Fibroblast of lung (primary cell): ENCODE data around the gene SPOCK1. TPM values are rescaled to one million over a fixed set of nuclear protein-coding genes. Genes with fewer than 3 reads are reported as not detected.

Experiments
- DNase-seq, 2 donors: peaks; one replicate each; pipeline versions ENCODE4 v3.0.0 to v3.0.0-alpha.2; 2010; ENCODE audit warnings: low read depth in 2 of 2
- H2AFZ ChIP-seq: 2 replicates; pipeline ENCODE4 v1.5.1; 2012; ENCODE audit warnings: low read length, control low read depth, inconsistent platforms
- H3K27ac ChIP-seq: 2 replicates; pipeline ENCODE4 v1.5.1; 2011; ENCODE audit warnings: low read length, control low read depth; ENCODE audit not compliant: insufficient read depth
- H3K27me3 ChIP-seq: 2 replicates; pipeline ENCODE4 v1.5.1; 2011; ENCODE audit warnings: mild to moderate bottlenecking, low read length; ENCODE audit not compliant: control insufficient read depth, insufficient read depth
- H3K36me3 ChIP-seq: 2 replicates; pipeline ENCODE4 v1.5.1; 2011; ENCODE audit warnings: low read length; ENCODE audit not compliant: control insufficient read depth, insufficient read depth
- H3K4me1 ChIP-seq: 2 replicates; pipeline ENCODE4 v1.5.1; 2011; ENCODE audit warnings: low read length; ENCODE audit not compliant: control insufficient read depth, insufficient read depth; ENCODE audit errors: extremely low read depth
- H3K4me2 ChIP-seq: 2 replicates; pipeline ENCODE4 v1.5.1; 2011; ENCODE audit warnings: low read length, control low read depth; ENCODE audit not compliant: insufficient read depth; ENCODE audit errors: extremely low read depth
- H3K4me3 ChIP-seq, 4 experiments: fragments of 200-600 bp in 1 of 4; sonication (generic) in 1 of 4; replicated peaks in 1 of 4; 2 replicates each; pipeline ENCODE4 v1.5.1; 2011 to 2016; ENCODE audit warnings: low read length in 4 of 4, low read depth in 3 of 4, mild to moderate bottlenecking in 3 of 4, control low read depth in 2 of 4, inconsistent platforms in 1 of 4, mixed read lengths in 1 of 4; ENCODE audit not compliant: insufficient read depth in 1 of 4; ENCODE audit errors: control extremely low read depth in 1 of 4
- H3K79me2 ChIP-seq: 2 replicates; pipeline ENCODE4 v1.5.1; 2012; ENCODE audit warnings: mild to moderate bottlenecking, low read length, inconsistent platforms; ENCODE audit not compliant: control insufficient read depth, insufficient read depth
- H3K9ac ChIP-seq: 2 replicates; pipeline ENCODE4 v1.5.1; 2011; ENCODE audit warnings: mild to moderate bottlenecking, low read length, control low read depth; ENCODE audit not compliant: insufficient read depth
- H3K9me3 ChIP-seq: 2 replicates; pipeline ENCODE4 v1.5.1; 2012; ENCODE audit warnings: low read depth, low read length; ENCODE audit not compliant: control insufficient read depth, insufficient read depth
- H4K20me1 ChIP-seq: 2 replicates; pipeline ENCODE4 v1.5.1; 2011; ENCODE audit warnings: low read length; ENCODE audit not compliant: control insufficient read depth, insufficient read depth; ENCODE audit errors: extremely low read depth
- CTCF ChIP-seq, 2 donors: IDR thresholded peaks in 1 of 2; conservative IDR thresholded peaks in 1 of 2; 1 replicate in 1 of 2; 2 replicates in 1 of 2; pipeline ENCODE4 v1.5.1; 2011 to 2012; ENCODE audit warnings: low read length in 2 of 2, control low read depth in 1 of 2, inconsistent platforms in 1 of 2, low read depth in 1 of 2, mild to moderate bottlenecking in 1 of 2
- EZH2 ChIP-seq: IDR thresholded peaks from 2 replicates; pipeline ENCODE4 v1.5.1; 2012; ENCODE audit warnings: low read length, control low read depth, mild to moderate bottlenecking; ENCODE audit errors: missing control alignments
- polyA plus RNA-seq, 2 donors: library from polyadenylated mRNA; depleted of rRNA in 1 of 2; stranded (reverse) in 1 of 2; unstranded in 1 of 2; fragments of >200 nt; gene quantifications; 2 replicates each; pipeline ENCODE4 v1.2.1, GENCODE V29; 2011 to 2012; ENCODE audit warnings: missing spikeins in 1 of 2
- total RNA-seq: library from RNA; depleted of rRNA; stranded (reverse); fragments of >200 nt; gene quantifications from 2 replicates; pipeline ENCODE4 v1.2.1, GENCODE V29; 2014

The SPOCK1 gene
- total and polyA plus RNA-seq, 2 donors (not counting 1 experiment from before 2014, with no cell fraction given), result 11.1 to 34.9 TPM

- no peak overlapping the region for H2AFZ ChIP-seq
- H3K27me3 ChIP-seq, result no peaks in the 10 kb centered on the region
- H3K79me2 ChIP-seq, result no peaks in the 10 kb centered on the region
- no peaks in the 10 kb centered on the region for H3K4me1 ChIP-seq
- no peak overlapping the region for H3K4me3 ChIP-seq
- H4K20me1 ChIP-seq, result no peaks in the 10 kb centered on the region
- H3K4me2 ChIP-seq, result no peak overlapping the region
- TF ChIP-seq EZH2, result no peak
- no peak for TF ChIP-seq CTCF (conservative IDR thresholded peaks at IDR 0.05 in 1 of 2, IDR thresholded peaks at IDR 0.05 in 1 of 2; ENCODE audit: low read depth in 1 of 2, low read length in 2 of 2)
- H3K9me3 ChIP-seq, result no peaks in the 10 kb centered on the region
- no peak overlapping the region for H3K9ac ChIP-seq
- no peak overlapping the region for H3K27ac ChIP-seq
- DNase-seq, result no peak
- H3K36me3 ChIP-seq, result no peaks in the 10 kb centered on the region
These were observed 163.6 kb downstream of the SPOCK1 start for GRCh38 chr5:137335493-137335892.

- Histone ChIP-seq H3K36me3 (no peaks in the 10 kb centered on the region), H3K4me1 (no peaks in the 10 kb centered on the region), H2AFZ (no peak overlapping the region), H4K20me1 (no peaks in the 10 kb centered on the region), H3K9me3 (no peaks in the 10 kb centered on the region), H3K4me2 (no peak overlapping the region), H3K27ac (no peak overlapping the region), H3K27me3 (no peaks in the 10 kb centered on the region), H3K9ac (no peak overlapping the region), H3K4me3 (no peak overlapping the region), H3K79me2 (no peaks in the 10 kb centered on the region)
- DNase-seq, result no peak
- TF ChIP-seq EZH2 (no peak), CTCF (conservative IDR thresholded peaks at IDR 0.05 in 1 of 2, IDR thresholded peaks at IDR 0.05 in 1 of 2; ENCODE audit: low read depth in 1 of 2, low read length in 2 of 2) (no peak)
These were observed 165.2 kb downstream of the SPOCK1 start for GRCh38 chr5:137333928-137334327.

- Histone ChIP-seq H3K27ac (no peak overlapping the region), H3K9me3 (no peaks in the 10 kb centered on the region), H3K36me3 (no peaks in the 10 kb centered on the region), H2AFZ (no peak overlapping the region), H3K27me3 (no peaks in the 10 kb centered on the region), H3K4me2 (no peak overlapping the region), H3K79me2 (no peaks in the 10 kb centered on the region), H4K20me1 (no peaks in the 10 kb centered on the region), H3K4me3 (no peak overlapping the region), H3K4me1 (no peaks in the 10 kb centered on the region), H3K9ac (no peak overlapping the region)
- TF ChIP-seq EZH2 (no peak), CTCF (conservative IDR thresholded peaks at IDR 0.05 in 1 of 2, IDR thresholded peaks at IDR 0.05 in 1 of 2; ENCODE audit: low read depth in 1 of 2, low read length in 2 of 2) (no peak)
- no peak for DNase-seq
These were observed 165.7 kb downstream of the SPOCK1 start for GRCh38 chr5:137333475-137333874.
